Heart right ventricle (tissue), 16 donors: ENCODE measurements around the gene MSLN. TPM values are rescaled to one million over a fixed set of nuclear protein-coding genes. Genes with fewer than 3 reads are reported as not detected.

ENCODE experiments used
- ATAC-seq, 8 donors: fragments of 200-7000 bp; cut with Tn5 transposase; one replicate each; pipeline ENCODE4 v1.9.1; 2020; ENCODE audit warnings: mild to moderate bottlenecking in 8 of 8, moderate library complexity in 8 of 8, moderate number of reproducible peaks in 1 of 8
- DNase-seq, 2 donors: peaks; one replicate each; pipeline ENCODE4 v3.0.0-alpha.2; 2020
- H3K27ac ChIP-seq, 10 donors: fragments of 200-600 bp; sonication (generic) in 2 of 10; one replicate each; pipeline versions ENCODE4 v1.5.0 to v1.8.0; 2020 to 2022; ENCODE audit warnings: mild to moderate bottlenecking in 3 of 10
- H3K27me3 ChIP-seq, 7 donors: fragments of 200-600 bp; one replicate each; pipeline ENCODE4 v1.8.0; 2021 to 2022; ENCODE audit warnings: mild to moderate bottlenecking in 2 of 7
- H3K36me3 ChIP-seq, 9 donors: fragments of 200-600 bp; sonication (generic) in 1 of 9; one replicate each; pipeline versions ENCODE4 v1.5.0 to v1.8.0; 2020 to 2022; ENCODE audit warnings: mild to moderate bottlenecking in 2 of 9
- H3K4me1 ChIP-seq, 9 donors: fragments of 200-600 bp; sonication (generic) in 1 of 9; one replicate each; pipeline versions ENCODE4 v1.5.0 to v1.8.0; 2020 to 2022; ENCODE audit warnings: mild to moderate bottlenecking in 4 of 9
- H3K4me3 ChIP-seq, 10 donors: fragments of 200-600 bp; sonication (generic) in 2 of 10; one replicate each; pipeline versions ENCODE4 v1.5.0 to v1.8.0; 2020 to 2022; ENCODE audit warnings: mild to moderate bottlenecking in 7 of 10, moderate library complexity in 2 of 10
- H3K9me3 ChIP-seq, 11 donors: fragments of 200-600 bp in 10 of 11; sonication (generic) in 2 of 11; one replicate each; pipeline versions ENCODE4 v1.5.0 to v1.8.0; 2013 to 2022; ENCODE audit warnings: mild to moderate bottlenecking in 2 of 11, control low read depth in 1 of 11, moderate library complexity in 1 of 11
- CTCF ChIP-seq, 9 donors: fragments of 200-600 bp; sonication (generic) in 2 of 9; IDR thresholded peaks; one replicate each; pipeline versions ENCODE4 v1.5.0 to v1.8.0; 2021 to 2022; ENCODE audit warnings: antibody characterized with exemption in 9 of 9, mild to moderate bottlenecking in 5 of 9, moderate library complexity in 1 of 9
- WGBS, 2 donors: extraction: QIAGEN DNeasy Blood & Tissue Kit; methylation state at CpG; one replicate each; pipeline ENCODE4 v1.1.7; 2013; ENCODE audit warnings: inconsistent platforms in 1 of 2; 5-methylcytosine and 5-hydroxymethylcytosine counted together
- intact Hi-C, 10 donors: fragments of 100-400 bp; cut with DNase I; formaldehyde crosslinking; loops; one replicate each; pipeline versions ENCODE4 v1.11.1 to v1.14.2; 2022
- polyA plus RNA-seq, 2 donors: library from polyadenylated mRNA; stranded (reverse); fragments of 200-250 nt; gene quantifications; one replicate each; pipeline ENCODE4 v1.2.3, GENCODE V29; 2013
- total RNA-seq, 10 donors: library from RNA; stranded (reverse); fragmentation: NEBNext Ultra II Directional in 3 of 10; extraction: Animal tissue kit (Norgen Biotek cat#: 25700) in 3 of 10; gene quantifications; one replicate each; pipeline versions ENCODE4 v1.2.1 to v1.2.4, GENCODE V29; 2021 to 2023
- donor health status: Arrhythmogenic right ventricular cardiomyopathy.
- donor health status: ischemic (EF 13 %, LVEDD 7.1; RV severe dilation, severe dysfunction).
- donor health status: healthy with polysubstance abuse.
- donor health status: DM: no; HTN: yes; CAD: no.
- donor health status: DM: no; HTN: no; CAD: no.
- donor health status: ischemic (EF 25% LVEDD 6.9; RV normal size, moderate dysfunction).
- donor health status: ischemic (EF 25% LVEDD 5.7; RV mildly dilated, moderate dysfunction).
- donor health status: healthy.
- donor health status: DM: yes; HTN: yes; CAD: no.
- donor health status: Ischemic cardiomyopathy.
- donor health status: ischemic (EF 35%, LVEDD 5.7; RV mildly dilated, moderate dysfunction).
- donor health status: nonischemic (EF 11% LVEDD 7.7; RV severe dilation, severe dysfunction).
- donor health status: DM: yes; HTN: yes; CAD: no.
- donor health status: PGD.
- donor health status: ischemic (EF 29% LVEDD 5.4; RV normal size, mild dysfunction).
- donor health status: nonischemic (EF 23%, LVEDD 6.1; RV moderate dilation, normal function).

MSLN gene
- total and polyA plus RNA-seq, 12 donors = 0.09 to 4.0 (median 0.28) TPM; not detected in 8

- Histone ChIP-seq H3K27ac (no peak overlapping the region), H3K4me3 (no peak overlapping the region), H3K36me3 (no peaks in the 10 kb centered on the region), H3K4me1 (peaks cover 0 to 17% (median 7%) of the 10 kb centered on the region in 9 donors), H3K27me3 (peaks cover 0 to 56% (median 48%) of the 10 kb centered on the region in 7 donors), H3K9me3 (no peaks in the 10 kb centered on the region)
- DNase-seq = no peak
- no peak for TF ChIP-seq CTCF (IDR thresholded peaks at IDR 0.05)
- intact Hi-C loops = loop anchor here in 1 of 10 donors (10.0 kb wide), 1 partner anchor 403 kb away; no protein-coding TSS in a partner anchor
- peak in 1 of 8 donors; percentile 6 for ATAC-seq
- WGBS, 2 donors = 54 to 59% methylated on average over 22 of the region's 22 CpGs
Measured at GRCh38 chr16:801584-802363, 41.2 kb downstream of the MSLN start.

DNA sequence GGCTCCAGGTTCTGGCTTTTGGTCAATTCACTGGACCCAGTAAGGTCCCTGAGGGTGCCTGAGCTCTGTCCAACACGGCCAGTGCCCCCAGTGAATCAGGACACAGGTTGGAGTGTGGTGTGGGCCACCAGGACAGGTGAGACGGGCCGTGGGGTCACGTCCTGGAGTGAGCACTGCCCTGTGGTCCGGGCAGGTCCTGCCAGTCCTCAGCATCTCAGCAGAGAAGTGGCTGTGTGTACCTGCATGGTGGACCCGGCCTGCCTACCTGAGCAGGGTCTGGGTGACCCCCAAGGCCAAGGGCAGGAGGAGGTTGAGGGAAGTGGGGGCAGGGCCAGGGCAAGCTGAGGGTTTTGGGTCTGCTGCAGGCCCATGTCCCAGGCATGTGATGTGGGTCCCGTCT lies 41.9 kb downstream of the MSLN start:
- Histone ChIP-seq H3K4me3 (no peak overlapping the region), H3K4me1 (peaks cover 0 to 21% (median 11%) of the 10 kb centered on the region in 9 donors), H3K9me3 (no peaks in the 10 kb centered on the region), H3K36me3 (no peaks in the 10 kb centered on the region), H3K27ac (no peak overlapping the region), H3K27me3 (peaks cover 0 to 56% (median 45%) of the 10 kb centered on the region in 7 donors)
- DNase-seq (no peak), ATAC-seq (no peak)
- intact Hi-C loops = loop anchor here in 1 of 10 donors (10.0 kb wide), 1 partner anchor 402 kb away; no protein-coding TSS in a partner anchor
- WGBS, 2 donors = 67 to 71% methylated on average over 7 of the region's 7 CpGs
- no peak for TF ChIP-seq CTCF (IDR thresholded peaks at IDR 0.05)

- WGBS, 2 donors = 63 to 67% methylated on average over 33 of the region's 33 CpGs
- no peak for TF ChIP-seq CTCF (IDR thresholded peaks at IDR 0.05)
- H3K27me3 ChIP-seq = peaks cover 0 to 53% (median 45%) of the 10 kb centered on the region in 7 donors
Measured at GRCh38 chr16:802914-803753, 42.6 kb downstream of the MSLN start.

DNA sequence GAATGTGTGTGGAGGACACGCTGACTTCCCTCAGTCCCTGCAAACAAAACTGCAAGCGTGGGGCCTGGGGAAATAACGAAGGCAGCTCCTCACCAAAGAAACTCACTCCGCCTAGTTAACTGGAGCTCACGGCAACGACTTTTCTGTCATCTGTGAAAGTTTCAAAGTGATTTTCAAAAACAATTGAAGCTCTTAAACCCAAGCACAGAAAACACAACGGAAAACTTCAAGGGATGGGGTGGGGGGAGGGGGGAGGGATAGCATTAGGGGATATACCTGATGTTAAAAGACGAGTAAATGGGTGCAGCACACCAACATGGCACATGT lies 43.2 kb downstream of the MSLN start:
- Histone ChIP-seq H3K27ac (no peak overlapping the region), H3K36me3 (no peaks in the 10 kb centered on the region), H3K9me3 (no peaks in the 10 kb centered on the region), H3K27me3 (peaks cover 0 to 50% (median 44%) of the 10 kb centered on the region in 7 donors), H3K4me1 (peaks cover 0 to 30% (median 17%) of the 10 kb centered on the region in 9 donors), H3K4me3 (no peak overlapping the region)
- intact Hi-C loops = loop anchor here in 1 of 10 donors (10.0 kb wide), 1 partner anchor 401 kb away; no protein-coding TSS in a partner anchor
- no peak for ATAC-seq
- TF ChIP-seq CTCF (IDR thresholded peaks at IDR 0.05) = no peak
- no peak for DNase-seq
- WGBS, 2 donors = 44 to 54% methylated on average over 8 of the region's 8 CpGs

More at GRCh38 chr16:802914-803753, 42.6 kb downstream of the MSLN start:
- Histone ChIP-seq H3K9me3 (no peaks in the 10 kb centered on the region), H3K4me3 (no peak overlapping the region), H3K27ac (no peak overlapping the region), H3K4me1 (peaks cover 0 to 24% (median 13%) of the 10 kb centered on the region in 9 donors), H3K36me3 (no peaks in the 10 kb centered on the region)
- ATAC-seq (no peak), DNase-seq (no peak)
- intact Hi-C loops = loop anchor here in 1 of 10 donors (10.0 kb wide), 1 partner anchor 402 kb away; no protein-coding TSS in a partner anchor
